ENCODE data around the gene EGLN3.

The EGLN3 gene

GRCh38 chr14:33941718-33942117 is 9.2 kb downstream of the EGLN3 start:
- no peak for DNase-seq (ENCODE audit: low read depth in 1 of 2, low spot score in 1 of 2)
- no peak for TF ChIP-seq JUND (IDR thresholded peaks at IDR 0.05; ENCODE audit: low read depth)
- in situ Hi-C loops (cut with HindIII; ENCODE audit: low pct_unique_long_range_greater_than_20kb, low sequenced_read_pairs), result no loop called here

GRCh38 chr14:33940561-33941011 is 10.3 kb downstream of the EGLN3 start:
- no peak for DNase-seq (ENCODE audit: low read depth in 1 of 2, low spot score in 1 of 2)
- in situ Hi-C loops (cut with HindIII; ENCODE audit: low pct_unique_long_range_greater_than_20kb, low sequenced_read_pairs), result no loop called here
- no peak for TF ChIP-seq JUND (IDR thresholded peaks at IDR 0.05; ENCODE audit: low read depth)

- no peak for TF ChIP-seq JUND (IDR thresholded peaks at IDR 0.05; ENCODE audit: low read depth)
- peak in 1 of 2 experiments; percentile 73 for DNase-seq (ENCODE audit: low read depth in 1 of 2, low spot score in 1 of 2)
- in situ Hi-C loops (cut with HindIII; ENCODE audit: low pct_unique_long_range_greater_than_20kb, low sequenced_read_pairs), result no loop called here
These were observed 12.5 kb downstream of the EGLN3 start for GRCh38 chr14:33938131-33938949.

GRCh38 chr14:33936391-33936790 is 14.5 kb downstream of the EGLN3 start:
- TF ChIP-seq JUND (IDR thresholded peaks at IDR 0.05; ENCODE audit: low read depth), result no peak
- in situ Hi-C loops (cut with HindIII; ENCODE audit: low pct_unique_long_range_greater_than_20kb, low sequenced_read_pairs), result no loop called here
- no peak for DNase-seq (ENCODE audit: low read depth in 1 of 2, low spot score in 1 of 2)

GRCh38 chr14:33934938-33935337 is 15.9 kb downstream of the EGLN3 start:
- in situ Hi-C loops (cut with HindIII; ENCODE audit: low pct_unique_long_range_greater_than_20kb, low sequenced_read_pairs), result no loop called here
- no peak for TF ChIP-seq JUND (IDR thresholded peaks at IDR 0.05; ENCODE audit: low read depth)
- DNase-seq (ENCODE audit: low read depth in 1 of 2, low spot score in 1 of 2), result no peak

- no peak for TF ChIP-seq JUND (IDR thresholded peaks at IDR 0.05; ENCODE audit: low read depth)
- in situ Hi-C loops (cut with HindIII; ENCODE audit: low pct_unique_long_range_greater_than_20kb, low sequenced_read_pairs), result no loop called here
- no peak for DNase-seq (ENCODE audit: low read depth in 1 of 2, low spot score in 1 of 2)
These were observed 16.7 kb downstream of the EGLN3 start for GRCh38 chr14:33934043-33934750.

- no peak for DNase-seq (ENCODE audit: low read depth in 1 of 2, low spot score in 1 of 2)
- TF ChIP-seq JUND (IDR thresholded peaks at IDR 0.05; ENCODE audit: low read depth), result no peak
- in situ Hi-C loops (cut with HindIII; ENCODE audit: low pct_unique_long_range_greater_than_20kb, low sequenced_read_pairs), result no loop called here
These were observed 17.4 kb downstream of the EGLN3 start for GRCh38 chr14:33933386-33933933.

GRCh38 chr14:33932576-33933345 is 18.1 kb downstream of the EGLN3 start:
- in situ Hi-C loops (cut with HindIII; ENCODE audit: low pct_unique_long_range_greater_than_20kb, low sequenced_read_pairs), result no loop called here

GRCh38 chr14:33932033-33932432 is 18.8 kb downstream of the EGLN3 start:
- no peak for TF ChIP-seq JUND (IDR thresholded peaks at IDR 0.05; ENCODE audit: low read depth)
- in situ Hi-C loops (cut with HindIII; ENCODE audit: low pct_unique_long_range_greater_than_20kb, low sequenced_read_pairs), result no loop called here

More at GRCh38 chr14:33932576-33933345, 18.1 kb downstream of the EGLN3 start:
- no peak for DNase-seq (ENCODE audit: low read depth in 1 of 2, low spot score in 1 of 2)
- TF ChIP-seq JUND (IDR thresholded peaks at IDR 0.05; ENCODE audit: low read depth), result no peak

GRCh38 chr14:33931461-33931860 is 19.4 kb downstream of the EGLN3 start:
- in situ Hi-C loops (cut with HindIII; ENCODE audit: low pct_unique_long_range_greater_than_20kb, low sequenced_read_pairs), result no loop called here
- DNase-seq (ENCODE audit: low read depth in 1 of 2, low spot score in 1 of 2), result no peak
- TF ChIP-seq JUND (IDR thresholded peaks at IDR 0.05; ENCODE audit: low read depth), result no peak

More at GRCh38 chr14:33932033-33932432, 18.8 kb downstream of the EGLN3 start:
- DNase-seq (ENCODE audit: low read depth in 1 of 2, low spot score in 1 of 2), result no peak

GRCh38 chr14:33930439-33930838 is 20.4 kb downstream of the EGLN3 start:
- in situ Hi-C loops (cut with HindIII; ENCODE audit: low pct_unique_long_range_greater_than_20kb, low sequenced_read_pairs), result no loop called here
- no peak for TF ChIP-seq JUND (IDR thresholded peaks at IDR 0.05; ENCODE audit: low read depth)
- no peak for DNase-seq (ENCODE audit: low read depth in 1 of 2, low spot score in 1 of 2)

- no peak for TF ChIP-seq JUND (IDR thresholded peaks at IDR 0.05; ENCODE audit: low read depth)
- no peak for DNase-seq (ENCODE audit: low read depth in 1 of 2, low spot score in 1 of 2)
- in situ Hi-C loops (cut with HindIII; ENCODE audit: low pct_unique_long_range_greater_than_20kb, low sequenced_read_pairs), result no loop called here
These were observed 21.0 kb downstream of the EGLN3 start for GRCh38 chr14:33929799-33930408.
